SK-N-SH treated with all-trans-retinoic acid at 6 μM for 48 hours (cell line): Measurements from ENCODE around the gene PAGE5.

ENCODE experiments used
- ATAC-seq: fragments of 200-7000 bp; cut with Tn5 transposase; 3 replicates; pipeline ENCODE4 v1.9.1; 2020; ENCODE audit warnings: mild to moderate bottlenecking, moderate library complexity
- ARNTL ChIP-seq: fragments of 450-650 bp; formaldehyde crosslinking; IDR thresholded peaks from 2 replicates; pipeline ENCODE4 v1.5.0; 2020; ENCODE audit warnings: low read depth, mild to moderate bottlenecking, moderate library complexity, borderline replicate concordance
- BACH2 ChIP-seq: fragments of 250-450 bp; sonication (Bioruptor Pico); IDR thresholded peaks from 2 replicates; pipeline ENCODE4 v1.9.0; 2021; ENCODE audit warnings: mild to moderate bottlenecking, borderline replicate concordance
- CSDC2 ChIP-seq: fragments of 250-450 bp; sonication (Bioruptor Pico); IDR thresholded peaks from 2 replicates; pipeline ENCODE4 v1.5.0; 2020; ENCODE audit warnings: mild to moderate bottlenecking, moderate library complexity
- ESRRG ChIP-seq: fragments of 250-450 bp; sonication (Bioruptor Pico); IDR thresholded peaks from 2 replicates; pipeline ENCODE4 v1.6.1; 2021; ENCODE audit warnings: mild to moderate bottlenecking
- GLIS3 ChIP-seq: fragments of 250-450 bp; sonication (Bioruptor Pico); IDR thresholded peaks from 2 replicates; pipeline ENCODE4 v1.5.0; 2020; ENCODE audit warnings: mild to moderate bottlenecking, moderate library complexity
- ISL1 ChIP-seq: fragments of 250-450 bp; sonication (Bioruptor Pico); IDR thresholded peaks from 2 replicates; pipeline ENCODE4 v2.1.2; 2022; ENCODE audit warnings: mild to moderate bottlenecking, moderate library complexity
- OSR1 ChIP-seq: fragments of 250-450 bp; sonication (Bioruptor Pico); IDR thresholded peaks from 2 replicates; pipeline ENCODE4 v1.8.0; 2022; ENCODE audit warnings: moderate library complexity, mild to moderate bottlenecking, inconsistent platforms
- PPARA ChIP-seq: fragments of 250-450 bp; sonication (Bioruptor Pico); IDR thresholded peaks from 2 replicates; pipeline ENCODE4 v1.5.0; 2020; ENCODE audit warnings: mild to moderate bottlenecking, borderline replicate concordance
- RARB ChIP-seq: fragments of 250-450 bp; sonication (Bioruptor Pico); IDR thresholded peaks from 2 replicates; pipeline ENCODE4 v1.8.0; 2021; ENCODE audit warnings: mild to moderate bottlenecking, moderate library complexity
- SNAI2 ChIP-seq: fragments of 250-450 bp; sonication (Bioruptor Pico); IDR thresholded peaks from 2 replicates; pipeline ENCODE4 v1.5.0; 2020; ENCODE audit warnings: mild to moderate bottlenecking, moderate library complexity
- TCF4 ChIP-seq: fragments of 250-450 bp; sonication (Bioruptor Pico); IDR thresholded peaks from 2 replicates; pipeline ENCODE4 v1.8.0; 2021; ENCODE audit warnings: mild to moderate bottlenecking, moderate library complexity, borderline replicate concordance
- TOX ChIP-seq: fragments of 250-450 bp; sonication (Bioruptor Pico); IDR thresholded peaks from 2 replicates; pipeline ENCODE4 v1.8.0; 2021; ENCODE audit warnings: mild to moderate bottlenecking, moderate library complexity, borderline replicate concordance
- ZC3H10 ChIP-seq: fragments of 250-450 bp; sonication (Bioruptor Pico); IDR thresholded peaks from 2 replicates; pipeline ENCODE4 v1.5.1; 2021; ENCODE audit warnings: mild to moderate bottlenecking, moderate library complexity
- ZFP3 ChIP-seq: fragments of 250-450 bp; sonication (Bioruptor Pico); IDR thresholded peaks from 2 replicates; pipeline ENCODE4 v1.5.0; 2020; ENCODE audit warnings: mild to moderate bottlenecking, moderate library complexity
- ZNF70 ChIP-seq: fragments of 450-650 bp; formaldehyde crosslinking; IDR thresholded peaks from 2 replicates; pipeline ENCODE4 v1.5.0; 2020; ENCODE audit warnings: mild to moderate bottlenecking, moderate library complexity
- ZNF8 ChIP-seq: fragments of 450-650 bp; formaldehyde crosslinking; IDR thresholded peaks from 2 replicates; pipeline ENCODE4 v1.5.0; 2020; ENCODE audit warnings: mild to moderate bottlenecking, moderate library complexity
- TF ChIP-seq, protein P1 (sequence below): fragments of 250-450 bp; sonication (Bioruptor Pico); IDR thresholded peaks from 2 replicates; pipeline ENCODE4 v1.5.1; 2020; ENCODE audit warnings: low read depth, mild to moderate bottlenecking, moderate library complexity
- TF ChIP-seq, protein P2 (sequence below): fragments of 250-450 bp; sonication (Bioruptor Pico); IDR thresholded peaks from 2 replicates; pipeline ENCODE4 v1.8.0; 2020; ENCODE audit warnings: mild to moderate bottlenecking, moderate library complexity, borderline replicate concordance
- TF ChIP-seq, protein P3 (sequence below): fragments of 250-450 bp; sonication (Bioruptor Pico); IDR thresholded peaks from 2 replicates; pipeline ENCODE4 v1.8.0; 2021; ENCODE audit warnings: low read depth, mild to moderate bottlenecking, moderate library complexity, borderline replicate concordance
- TF ChIP-seq, protein P4 (sequence below): fragments of 250-450 bp; sonication (Bioruptor Pico); IDR thresholded peaks from 2 replicates; pipeline ENCODE4 v1.5.0; 2020; ENCODE audit warnings: mild to moderate bottlenecking, moderate library complexity
- TF ChIP-seq, protein P5 (sequence below): fragments of 250-450 bp; sonication (Bioruptor Pico); IDR thresholded peaks from 2 replicates; pipeline ENCODE4 v1.5.1; 2021; ENCODE audit warnings: mild to moderate bottlenecking, moderate library complexity

The PAGE5 gene

DNA sequence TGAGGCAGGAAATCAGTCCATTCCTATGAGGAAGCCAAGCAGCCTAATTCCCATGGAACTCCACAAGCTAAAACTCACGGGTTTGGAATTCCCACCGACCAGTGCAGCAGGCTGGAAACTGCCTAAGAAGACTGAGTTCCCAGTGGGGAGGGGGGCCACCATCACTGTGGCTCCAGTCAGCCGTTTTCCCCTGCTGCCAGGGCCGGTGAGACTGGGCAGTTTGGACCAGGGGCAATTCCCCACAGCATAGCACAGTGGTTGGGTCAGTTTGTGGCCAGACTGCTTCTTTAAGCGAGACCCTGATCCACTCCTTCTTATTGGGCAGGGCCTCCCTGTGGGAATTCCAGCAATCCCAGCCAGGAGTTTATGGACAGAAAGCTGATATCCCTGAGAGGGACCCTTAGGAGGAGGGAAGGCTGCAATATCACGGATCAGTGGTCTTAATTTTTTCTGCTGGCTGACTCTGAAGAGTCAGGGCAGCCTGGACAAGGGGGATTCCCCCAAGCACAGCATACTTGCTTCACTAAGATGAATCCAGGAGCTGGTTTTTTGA is 20.7 kb downstream of the PAGE5 start:
- TF ChIP-seq, protein P1, sequence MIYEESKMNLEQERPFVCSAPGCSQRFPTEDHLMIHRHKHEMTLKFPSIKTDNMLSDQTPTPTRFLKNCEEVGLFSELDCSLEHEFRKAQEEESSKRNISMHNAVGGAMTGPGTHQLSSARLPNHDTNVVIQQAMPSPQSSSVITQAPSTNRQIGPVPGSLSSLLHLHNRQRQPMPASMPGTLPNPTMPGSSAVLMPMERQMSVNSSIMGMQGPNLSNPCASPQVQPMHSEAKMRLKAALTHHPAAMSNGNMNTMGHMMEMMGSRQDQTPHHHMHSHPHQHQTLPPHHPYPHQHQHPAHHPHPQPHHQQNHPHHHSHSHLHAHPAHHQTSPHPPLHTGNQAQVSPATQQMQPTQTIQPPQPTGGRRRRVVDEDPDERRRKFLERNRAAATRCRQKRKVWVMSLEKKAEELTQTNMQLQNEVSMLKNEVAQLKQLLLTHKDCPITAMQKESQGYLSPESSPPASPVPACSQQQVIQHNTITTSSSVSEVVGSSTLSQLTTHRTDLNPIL, result no peak
- no peak for TF ChIP-seq SNAI2
- TF ChIP-seq, protein P2, sequence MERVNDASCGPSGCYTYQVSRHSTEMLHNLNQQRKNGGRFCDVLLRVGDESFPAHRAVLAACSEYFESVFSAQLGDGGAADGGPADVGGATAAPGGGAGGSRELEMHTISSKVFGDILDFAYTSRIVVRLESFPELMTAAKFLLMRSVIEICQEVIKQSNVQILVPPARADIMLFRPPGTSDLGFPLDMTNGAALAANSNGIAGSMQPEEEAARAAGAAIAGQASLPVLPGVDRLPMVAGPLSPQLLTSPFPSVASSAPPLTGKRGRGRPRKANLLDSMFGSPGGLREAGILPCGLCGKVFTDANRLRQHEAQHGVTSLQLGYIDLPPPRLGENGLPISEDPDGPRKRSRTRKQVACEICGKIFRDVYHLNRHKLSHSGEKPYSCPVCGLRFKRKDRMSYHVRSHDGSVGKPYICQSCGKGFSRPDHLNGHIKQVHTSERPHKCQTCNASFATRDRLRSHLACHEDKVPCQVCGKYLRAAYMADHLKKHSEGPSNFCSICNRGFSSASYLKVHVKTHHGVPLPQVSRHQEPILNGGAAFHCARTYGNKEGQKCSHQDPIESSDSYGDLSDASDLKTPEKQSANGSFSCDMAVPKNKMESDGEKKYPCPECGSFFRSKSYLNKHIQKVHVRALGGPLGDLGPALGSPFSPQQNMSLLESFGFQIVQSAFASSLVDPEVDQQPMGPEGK, result no peak
- no peak for TF ChIP-seq PPARA (CRISPR knock-in tag)
- no peak for TF ChIP-seq OSR1 (CRISPR knock-in tag)
- no peak for TF ChIP-seq ARNTL
- no peak for TF ChIP-seq BACH2 (CRISPR knock-in tag)
- TF ChIP-seq TCF4 (CRISPR knock-in tag), result no peak
- TF ChIP-seq ISL1 (CRISPR knock-in tag), result no peak
- no peak for TF ChIP-seq RARB (CRISPR knock-in tag)
- TF ChIP-seq ZC3H10 (CRISPR knock-in tag), result no peak
- no peak for TF ChIP-seq ZNF70 (CRISPR knock-in tag)
- TF ChIP-seq, protein P3, sequence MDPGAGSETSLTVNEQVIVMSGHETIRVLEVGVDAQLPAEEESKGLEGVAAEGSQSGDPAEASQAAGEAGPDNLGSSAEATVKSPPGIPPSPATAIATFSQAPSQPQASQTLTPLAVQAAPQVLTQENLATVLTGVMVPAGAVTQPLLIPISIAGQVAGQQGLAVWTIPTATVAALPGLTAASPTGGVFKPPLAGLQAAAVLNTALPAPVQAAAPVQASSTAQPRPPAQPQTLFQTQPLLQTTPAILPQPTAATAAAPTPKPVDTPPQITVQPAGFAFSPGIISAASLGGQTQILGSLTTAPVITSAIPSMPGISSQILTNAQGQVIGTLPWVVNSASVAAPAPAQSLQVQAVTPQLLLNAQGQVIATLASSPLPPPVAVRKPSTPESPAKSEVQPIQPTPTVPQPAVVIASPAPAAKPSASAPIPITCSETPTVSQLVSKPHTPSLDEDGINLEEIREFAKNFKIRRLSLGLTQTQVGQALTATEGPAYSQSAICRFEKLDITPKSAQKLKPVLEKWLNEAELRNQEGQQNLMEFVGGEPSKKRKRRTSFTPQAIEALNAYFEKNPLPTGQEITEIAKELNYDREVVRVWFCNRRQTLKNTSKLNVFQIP (CRISPR knock-in tag), result no peak
- no peak for TF ChIP-seq CSDC2 (CRISPR knock-in tag)
- ATAC-seq, result no peak

DNA sequence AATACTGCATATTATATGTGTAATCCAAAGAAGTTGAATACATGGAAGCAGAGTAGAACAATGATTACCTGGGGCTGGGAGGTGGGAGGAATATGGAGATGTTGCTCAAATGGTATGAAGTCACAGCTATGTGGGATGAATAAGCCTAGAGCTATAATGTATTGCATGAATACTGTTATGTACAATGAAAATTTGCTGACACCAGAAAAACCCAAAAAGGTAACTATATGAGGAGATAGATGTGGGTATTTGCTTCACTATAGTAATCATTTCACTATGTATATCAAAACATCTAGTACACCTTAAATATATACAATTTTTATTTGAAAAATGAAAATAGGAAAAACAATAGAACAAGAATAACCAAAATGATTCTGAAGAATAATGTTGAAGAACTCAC is 33.4 kb downstream of the PAGE5 start:
- TF ChIP-seq ZNF8 (no peak), BACH2 (CRISPR knock-in tag) (no peak), TCF4 (CRISPR knock-in tag) (no peak), ESRRG (CRISPR knock-in tag) (no peak), TOX (CRISPR knock-in tag) (no peak), ZNF70 (CRISPR knock-in tag) (no peak), ARNTL (no peak), PPARA (CRISPR knock-in tag) (no peak)
- TF ChIP-seq, protein P2, result no peak
- TF ChIP-seq, all 23 proteins: peak for 0
- ATAC-seq, result no peak

DNA sequence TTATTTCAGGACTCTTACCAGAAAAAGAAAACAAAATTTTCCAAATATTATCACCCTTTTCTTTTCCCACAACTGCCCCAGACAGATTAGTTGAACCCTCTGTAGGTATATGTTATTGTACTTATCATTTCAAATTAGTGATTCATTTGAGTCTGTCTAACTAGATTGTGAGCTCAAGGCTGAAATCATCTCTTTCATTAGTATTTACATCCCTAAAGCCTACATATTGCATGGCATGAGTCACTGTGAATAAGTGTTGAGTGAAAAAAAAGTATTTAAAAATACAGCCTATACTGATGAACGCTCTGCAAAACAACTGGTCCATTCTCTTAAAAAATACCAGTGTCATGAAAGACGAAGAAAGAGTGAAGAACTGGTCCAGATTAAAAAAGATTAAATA is 40.7 kb downstream of the PAGE5 start:
- no peak for ATAC-seq
- TF ChIP-seq, protein P4, sequence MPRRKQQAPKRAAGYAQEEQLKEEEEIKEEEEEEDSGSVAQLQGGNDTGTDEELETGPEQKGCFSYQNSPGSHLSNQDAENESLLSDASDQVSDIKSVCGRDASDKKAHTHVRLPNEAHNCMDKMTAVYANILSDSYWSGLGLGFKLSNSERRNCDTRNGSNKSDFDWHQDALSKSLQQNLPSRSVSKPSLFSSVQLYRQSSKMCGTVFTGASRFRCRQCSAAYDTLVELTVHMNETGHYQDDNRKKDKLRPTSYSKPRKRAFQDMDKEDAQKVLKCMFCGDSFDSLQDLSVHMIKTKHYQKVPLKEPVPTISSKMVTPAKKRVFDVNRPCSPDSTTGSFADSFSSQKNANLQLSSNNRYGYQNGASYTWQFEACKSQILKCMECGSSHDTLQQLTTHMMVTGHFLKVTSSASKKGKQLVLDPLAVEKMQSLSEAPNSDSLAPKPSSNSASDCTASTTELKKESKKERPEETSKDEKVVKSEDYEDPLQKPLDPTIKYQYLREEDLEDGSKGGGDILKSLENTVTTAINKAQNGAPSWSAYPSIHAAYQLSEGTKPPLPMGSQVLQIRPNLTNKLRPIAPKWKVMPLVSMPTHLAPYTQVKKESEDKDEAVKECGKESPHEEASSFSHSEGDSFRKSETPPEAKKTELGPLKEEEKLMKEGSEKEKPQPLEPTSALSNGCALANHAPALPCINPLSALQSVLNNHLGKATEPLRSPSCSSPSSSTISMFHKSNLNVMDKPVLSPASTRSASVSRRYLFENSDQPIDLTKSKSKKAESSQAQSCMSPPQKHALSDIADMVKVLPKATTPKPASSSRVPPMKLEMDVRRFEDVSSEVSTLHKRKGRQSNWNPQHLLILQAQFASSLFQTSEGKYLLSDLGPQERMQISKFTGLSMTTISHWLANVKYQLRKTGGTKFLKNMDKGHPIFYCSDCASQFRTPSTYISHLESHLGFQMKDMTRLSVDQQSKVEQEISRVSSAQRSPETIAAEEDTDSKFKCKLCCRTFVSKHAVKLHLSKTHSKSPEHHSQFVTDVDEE (CRISPR knock-in tag), result no peak
- TF ChIP-seq BACH2 (CRISPR knock-in tag) (no peak), ZFP3 (CRISPR knock-in tag) (no peak), RARB (CRISPR knock-in tag) (no peak), ESRRG (CRISPR knock-in tag) (no peak), TCF4 (CRISPR knock-in tag) (no peak), CSDC2 (CRISPR knock-in tag) (no peak), ZC3H10 (CRISPR knock-in tag) (no peak), GLIS3 (no peak), OSR1 (CRISPR knock-in tag) (no peak)
- TF ChIP-seq, protein P5, sequence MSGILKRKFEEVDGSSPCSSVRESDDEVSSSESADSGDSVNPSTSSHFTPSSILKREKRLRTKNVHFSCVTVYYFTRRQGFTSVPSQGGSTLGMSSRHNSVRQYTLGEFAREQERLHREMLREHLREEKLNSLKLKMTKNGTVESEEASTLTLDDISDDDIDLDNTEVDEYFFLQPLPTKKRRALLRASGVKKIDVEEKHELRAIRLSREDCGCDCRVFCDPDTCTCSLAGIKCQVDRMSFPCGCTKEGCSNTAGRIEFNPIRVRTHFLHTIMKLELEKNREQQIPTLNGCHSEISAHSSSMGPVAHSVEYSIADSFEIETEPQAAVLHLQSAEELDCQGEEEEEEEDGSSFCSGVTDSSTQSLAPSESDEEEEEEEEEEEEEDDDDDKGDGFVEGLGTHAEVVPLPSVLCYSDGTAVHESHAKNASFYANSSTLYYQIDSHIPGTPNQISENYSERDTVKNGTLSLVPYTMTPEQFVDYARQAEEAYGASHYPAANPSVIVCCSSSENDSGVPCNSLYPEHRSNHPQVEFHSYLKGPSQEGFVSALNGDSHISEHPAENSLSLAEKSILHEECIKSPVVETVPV, result no peak
